K562 treated with DMSO at 1 percent for 4 hours (cell line): ENCODE results near the gene PSMB8. TPM values are rescaled to one million over a fixed set of nuclear protein-coding genes. Genes with fewer than 3 reads are reported as not detected.

Experiments used
- total RNA-seq: library from RNA; unstranded; fragments of 300-600 nt; gene quantifications from 2 replicates; pipeline ENCODE4 v1.2.3, GENCODE V29; 2022; ENCODE audit not compliant: insufficient read depth

PSMB8 gene
- 18.0 and 21.9 TPM in 2 replicates for total RNA-seq

DNA sequence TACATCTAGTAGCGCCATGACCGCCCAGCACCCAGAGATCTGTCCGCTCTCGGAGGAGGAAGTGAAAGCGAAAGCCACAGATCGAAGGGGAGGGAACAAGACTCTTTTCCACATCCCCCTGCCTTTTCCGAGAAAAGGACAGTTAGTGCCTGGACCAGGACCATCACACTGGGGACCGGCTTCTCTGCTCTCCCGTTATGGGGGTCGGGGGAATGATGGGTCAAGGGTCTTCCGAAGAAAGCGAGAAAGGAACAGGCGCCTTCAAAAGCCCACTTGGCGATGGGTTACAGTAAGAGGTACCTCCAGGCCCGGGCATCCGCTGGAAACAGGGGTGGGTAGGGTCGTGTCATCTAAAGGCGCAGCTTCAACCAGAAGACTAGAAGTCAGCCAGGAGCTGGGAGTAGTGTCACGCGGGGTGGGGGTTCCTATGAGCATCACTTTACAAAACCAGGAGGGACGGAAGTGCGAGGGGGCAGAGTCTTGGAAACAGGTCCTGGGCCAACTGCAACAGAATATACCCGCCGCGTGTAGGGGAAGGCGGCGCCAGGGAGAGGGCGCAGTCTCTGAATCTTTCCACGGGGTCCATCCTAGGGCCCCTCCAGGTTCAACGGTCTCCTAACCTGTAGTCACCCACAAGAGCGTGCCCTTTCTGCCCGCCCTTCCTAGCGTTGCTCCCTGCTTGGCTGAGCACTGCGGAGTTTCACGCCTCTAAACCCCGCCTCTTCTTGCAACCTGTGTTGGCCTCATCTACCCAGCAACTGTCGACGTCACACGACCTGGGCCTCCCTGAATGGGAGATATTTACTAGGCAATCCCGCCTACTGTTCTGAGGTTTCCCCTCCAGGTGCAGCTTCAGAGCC lies at the start of gene PSMB8:
Gene PSMB8, minus strand, starts transcription at position 69 of the 860 bp plus-strand sequence. Its CDS starts 51 bp downstream, at position 18.

DNA sequence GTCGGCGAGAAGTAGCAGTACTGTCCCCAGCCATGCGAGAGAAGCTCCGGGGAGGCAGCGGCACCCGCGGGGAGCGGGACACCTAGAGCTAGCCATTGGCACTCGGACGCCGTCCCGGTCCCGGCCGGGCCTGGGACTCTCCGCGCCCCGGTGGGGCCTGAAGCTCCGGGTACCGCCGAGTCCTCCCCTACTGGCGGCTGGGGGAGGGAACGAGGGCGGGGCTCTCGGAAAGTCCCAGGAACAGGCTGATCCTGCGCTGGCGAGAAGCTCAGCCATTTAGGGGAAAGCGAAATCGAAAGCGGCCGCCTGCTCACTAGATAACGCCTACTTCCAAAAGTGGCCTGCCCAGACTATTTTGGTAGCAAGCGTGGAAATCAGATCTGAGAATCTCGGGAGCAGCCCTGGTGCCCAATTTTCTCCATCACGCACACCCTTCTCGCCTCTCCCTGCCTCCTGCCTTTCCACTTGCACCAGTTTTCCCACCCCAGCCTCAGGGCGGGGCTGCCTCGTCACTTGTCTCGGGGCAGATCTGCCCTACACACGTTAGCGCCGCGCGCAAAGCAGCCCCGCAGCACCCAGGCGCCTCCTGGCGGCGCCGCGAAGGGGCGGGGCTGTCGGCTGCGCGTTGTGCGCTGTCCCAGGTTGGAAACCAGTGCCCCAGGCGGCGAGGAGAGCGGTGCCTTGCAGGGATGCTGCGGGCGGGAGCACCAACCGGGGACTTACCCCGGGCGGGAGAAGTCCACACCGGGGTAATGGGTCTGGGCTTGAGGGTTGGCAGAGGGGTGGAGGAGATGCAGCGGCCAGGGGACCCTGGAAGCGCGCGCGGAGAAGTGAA lies 9.9 kb upstream of the PSMB8 start, which contains the start of the genes PSMB9 and TAP1:
Gene PSMB9, plus strand, starts transcription at position 652 of the 835 bp plus-strand sequence. Its CDS starts 38 bp downstream, at position 690.
Gene TAP1, minus strand, starts transcription at position 164 of the 835 bp plus-strand sequence. Its CDS starts 68 bp downstream, at position 96.

DNA sequence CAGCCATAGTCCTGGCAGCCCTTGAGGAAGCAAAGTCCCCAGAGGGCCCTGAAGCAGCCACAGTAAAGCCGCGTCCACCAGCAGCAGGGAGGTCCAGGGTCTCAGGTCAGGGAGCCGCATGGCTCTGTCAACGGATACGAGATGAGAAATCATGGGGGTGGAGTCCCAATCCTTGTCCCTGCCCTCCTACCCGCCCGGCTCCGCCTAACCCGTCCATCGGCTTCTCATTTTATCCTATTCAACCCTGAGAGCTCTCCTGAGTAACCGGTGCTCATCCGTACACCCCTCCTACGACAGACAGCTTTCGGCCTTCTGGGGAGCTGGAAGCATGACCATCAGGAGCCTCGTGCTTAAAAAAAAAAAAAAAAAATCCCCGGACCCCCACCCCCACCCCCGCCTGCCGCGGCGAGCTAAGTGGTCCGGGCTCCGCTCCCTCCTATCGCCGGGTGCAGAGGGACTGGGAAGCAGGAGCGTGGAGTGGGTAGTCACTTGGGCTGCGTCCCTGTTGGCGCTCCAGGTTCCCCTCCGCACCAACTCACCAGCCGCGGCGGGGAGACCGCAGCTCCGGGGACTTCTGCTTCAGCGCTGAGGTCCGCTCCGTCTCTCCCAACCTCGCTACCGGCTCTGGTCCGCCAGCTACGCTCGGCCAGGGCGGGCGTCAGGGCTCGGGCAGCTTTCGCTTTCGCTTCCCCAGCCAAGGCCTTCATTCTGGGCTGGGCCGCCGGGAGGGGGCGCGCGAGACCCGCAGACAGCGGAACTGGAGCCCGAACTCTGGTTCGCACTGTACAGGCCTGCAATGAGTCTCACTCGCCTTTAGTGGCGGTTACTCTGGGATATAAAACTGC lies 5.5 kb downstream of the PSMB8 start, which contains the start of gene TAP2:
Gene TAP2, minus strand, starts transcription at position 626 of the 845 bp plus-strand sequence. Its CDS starts 506 bp downstream, at position 120.

DNA sequence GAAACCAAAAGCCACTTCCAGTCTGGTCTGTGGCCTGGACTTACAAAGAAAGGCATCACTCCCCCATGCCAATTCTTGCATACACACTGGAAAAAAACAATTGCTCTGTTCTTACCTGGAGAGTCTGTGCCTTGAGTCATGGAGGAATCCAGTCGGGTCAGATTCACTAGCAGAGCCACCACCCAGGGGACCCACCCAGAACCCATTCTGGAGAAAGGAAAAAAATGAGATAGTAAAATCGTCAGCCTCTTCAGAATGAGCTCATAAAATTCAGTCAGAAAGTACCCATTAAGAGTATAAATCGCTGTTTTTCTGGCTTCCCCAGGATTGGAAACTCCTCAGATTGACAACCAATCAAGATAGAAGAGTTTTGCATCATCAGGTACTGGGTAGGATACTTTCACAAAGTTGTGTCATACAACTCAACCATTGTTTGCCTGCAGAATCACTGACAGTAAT lies 27.1 kb downstream of the PSMB8 start, which contains the start of gene HLA-DOB:
Gene HLA-DOB, minus strand, starts transcription at position 257 of the 459 bp plus-strand sequence. Its CDS starts 51 bp downstream, at position 206.

Other genes starting within 250 kb of the PSMB8 start
- gene HLA-DQA1, start 206.6 kb downstream of the PSMB8 start, total RNA-seq = not detected in 2 replicates
- gene HLA-DQB1, start 177.4 kb downstream of the PSMB8 start, total RNA-seq = not detected in 2 replicates
- not detected in 2 replicates for gene HLA-DQA2, start 102.7 kb downstream of the PSMB8 start, total RNA-seq
- not detected in 2 replicates for gene HLA-DQB2, start 80.5 kb downstream of the PSMB8 start, total RNA-seq
- gene HLA-DOB, start 27.0 kb downstream of the PSMB8 start, total RNA-seq = 0.65 TPM in 1 of 2 replicates, not detected in the other
- 16.1 and 28.3 TPM in 2 replicates for gene TAP2, start 5.3 kb downstream of the PSMB8 start, total RNA-seq
- 13.9 and 16.3 TPM in 2 replicates for gene TAP1, start 9.7 kb upstream of the PSMB8 start, total RNA-seq
- 13.7 and 20.4 TPM in 2 replicates for gene PSMB9, start 10.1 kb upstream of the PSMB8 start, total RNA-seq
- gene HLA-DMB, start 97.0 kb upstream of the PSMB8 start, total RNA-seq = not detected in 2 replicates
- gene HLA-DMA, start 109.0 kb upstream of the PSMB8 start, total RNA-seq = 0.75 TPM in 1 of 2 replicates, not detected in the other
- gene BRD2, start 124.5 kb upstream of the PSMB8 start, total RNA-seq = 180 and 276 TPM in 2 replicates
- gene HLA-DOA, start 165.5 kb upstream of the PSMB8 start, total RNA-seq = not detected in 2 replicates
- not detected in 2 replicates for gene HLA-DPA1, start 229.6 kb upstream of the PSMB8 start, total RNA-seq
- not detected in 2 replicates for gene HLA-DPB1, start 231.9 kb upstream of the PSMB8 start, total RNA-seq